Gastroesophageal sphincter (tissue), 3 donors: Measurements from ENCODE around the gene CCL17.

Source experiments
- CTCF ChIP-seq, 4 experiments: fragments of 200-600 bp in 2 of 4; fragments of 450-650 bp in 2 of 4; sonication (generic) in 1 of 4; IDR thresholded peaks; one replicate each; pipeline ENCODE4 v1.5.1; 2017 to 2019; ENCODE audit warnings: antibody characterized with exemption in 4 of 4, mild to moderate bottlenecking in 2 of 4, moderate library complexity in 2 of 4
- POLR2A ChIP-seq, 2 donors: fragments of 450-650 bp; IDR thresholded peaks; one replicate each; pipeline ENCODE4 v1.6.1; 2017; ENCODE audit warnings: antibody characterized with exemption in 2 of 2, mild to moderate bottlenecking in 2 of 2, moderate library complexity in 1 of 2

GRCh38 chr16:57395026-57395425, 9.5 kb upstream of the CCL17 start:
- TF ChIP-seq CTCF (IDR thresholded peaks at IDR 0.05), result no peak
- no peak for TF ChIP-seq POLR2A (IDR thresholded peaks at IDR 0.05)
